GM19463 (cell line): Measurements from ENCODE around the gene COMMD8.
"Not testable (repeated sequence)": the region's sequence is repeated elsewhere in the genome, so short reads cannot be mapped to it uniquely, and the experiment has no call there.

Experiments
- ATAC-seq: cut with Tn5 transposase; IDR thresholded peaks from one replicate; pipeline ENCODE4 v1.9.1; 2021; ENCODE audit warnings: mild to moderate bottlenecking, moderate library complexity; ENCODE audit not compliant: unreplicated experiment

COMMD8 gene

DNA sequence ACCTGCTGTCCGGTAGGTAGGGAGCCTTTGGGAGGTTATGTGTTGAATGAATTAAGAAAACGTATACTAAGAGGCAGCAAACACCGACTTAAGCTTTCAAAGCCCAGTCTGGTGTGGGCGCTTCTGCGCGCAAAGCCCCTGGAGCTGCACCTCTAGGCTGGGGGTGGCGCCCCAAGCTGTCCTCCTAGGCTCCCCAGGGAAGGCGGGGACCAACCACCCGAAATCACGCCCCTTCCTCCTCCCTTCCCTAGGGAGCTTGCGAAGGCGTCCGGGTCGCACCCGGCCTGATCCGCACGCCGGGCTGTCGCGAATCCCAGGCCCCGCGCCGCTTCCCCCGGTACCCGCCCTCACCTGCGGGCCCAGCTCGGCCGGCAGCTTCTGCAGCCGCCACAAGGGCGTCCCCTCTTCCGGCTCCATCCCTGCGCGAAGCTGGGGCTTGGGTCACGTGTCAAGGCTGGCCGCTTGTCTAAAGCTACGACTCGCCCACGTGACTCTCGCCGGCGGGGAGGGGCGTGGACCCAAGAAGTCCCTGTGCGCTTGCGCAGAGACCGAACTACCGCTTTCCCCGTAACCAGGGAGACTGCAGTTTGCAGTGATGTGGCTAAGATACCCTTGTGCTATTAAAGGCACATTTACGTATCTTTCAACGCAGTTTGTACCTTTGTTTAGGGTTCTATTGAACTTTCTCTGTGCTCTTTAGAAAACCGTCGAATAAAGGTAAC lies at the start of gene COMMD8:
COMMD8 (minus strand) TSS at position 468 of the 722 bp plus-strand sequence; CDS start at position 417, 51 bp downstream.
- ATAC-seq, result peak; percentile 87

DNA sequence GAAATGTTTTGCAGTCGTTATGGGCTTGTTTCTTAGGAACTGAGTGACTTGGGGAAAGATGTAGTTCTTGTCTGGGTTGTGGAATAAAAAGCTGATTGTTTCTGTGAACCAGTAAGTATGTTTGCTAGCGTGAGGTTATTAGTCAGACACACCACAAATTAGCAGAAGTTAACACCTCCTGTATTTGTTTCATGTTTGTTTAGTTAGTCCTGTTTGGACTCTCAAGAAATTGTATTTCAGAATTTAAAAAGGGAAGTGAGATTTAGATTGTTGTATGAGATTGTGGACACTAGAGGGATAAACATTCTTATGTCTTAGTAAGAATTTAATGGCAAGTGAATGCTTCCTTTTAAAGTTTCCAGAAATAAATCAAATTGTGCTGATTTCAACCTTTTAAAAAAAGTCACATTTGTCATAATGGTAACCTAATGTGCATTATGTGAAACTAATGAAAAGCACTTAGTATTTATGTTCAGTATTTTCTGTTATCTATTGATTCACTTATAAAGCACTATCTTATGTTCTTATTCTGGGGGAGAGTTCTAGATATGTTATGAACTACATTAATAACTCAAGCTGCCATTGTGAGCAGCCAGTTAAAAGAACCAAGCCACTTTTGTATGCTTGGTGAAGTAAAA lies 47.1 kb upstream of the COMMD8 start:
- ATAC-seq, result peak; percentile 95

DNA sequence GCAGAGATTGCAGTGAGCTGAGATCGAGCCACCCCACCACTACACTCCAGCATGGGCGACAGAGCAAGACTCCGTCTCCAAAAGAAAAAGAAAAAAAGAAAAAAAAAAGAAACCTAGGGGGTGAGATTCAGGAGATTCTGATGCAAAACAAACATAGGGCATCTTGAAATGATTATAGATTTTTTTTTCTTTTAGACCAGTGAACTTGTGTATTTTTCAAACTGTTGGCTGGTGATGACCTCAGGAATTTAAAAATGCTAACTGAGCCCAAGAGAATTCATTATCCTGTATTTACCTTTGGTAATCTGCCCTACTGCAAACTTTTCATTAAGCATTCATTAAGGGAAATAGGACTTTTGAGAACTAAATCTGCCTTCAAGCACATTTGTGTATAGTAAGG lies 42.2 kb upstream of the COMMD8 start:
- no peak for ATAC-seq

DNA sequence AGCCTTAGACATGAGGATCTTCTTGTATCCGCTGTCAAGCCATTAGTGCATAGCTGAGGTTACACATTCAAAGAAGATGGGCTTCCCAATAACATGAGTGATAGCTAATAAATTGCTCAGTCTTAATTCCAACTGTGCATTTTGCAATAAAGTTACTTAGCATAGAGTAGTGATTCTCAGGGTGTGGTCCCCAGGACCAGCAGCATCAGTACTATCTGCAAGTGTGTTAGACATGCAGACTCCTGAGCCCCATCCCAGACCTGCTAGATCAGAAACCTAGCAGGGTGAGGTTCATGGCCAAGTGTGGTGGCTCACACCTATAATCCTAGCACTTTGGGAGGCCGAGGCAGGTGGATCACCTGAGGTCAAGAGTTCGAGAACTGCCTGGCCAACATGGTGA lies 41.6 kb upstream of the COMMD8 start:
- no peak for ATAC-seq

DNA sequence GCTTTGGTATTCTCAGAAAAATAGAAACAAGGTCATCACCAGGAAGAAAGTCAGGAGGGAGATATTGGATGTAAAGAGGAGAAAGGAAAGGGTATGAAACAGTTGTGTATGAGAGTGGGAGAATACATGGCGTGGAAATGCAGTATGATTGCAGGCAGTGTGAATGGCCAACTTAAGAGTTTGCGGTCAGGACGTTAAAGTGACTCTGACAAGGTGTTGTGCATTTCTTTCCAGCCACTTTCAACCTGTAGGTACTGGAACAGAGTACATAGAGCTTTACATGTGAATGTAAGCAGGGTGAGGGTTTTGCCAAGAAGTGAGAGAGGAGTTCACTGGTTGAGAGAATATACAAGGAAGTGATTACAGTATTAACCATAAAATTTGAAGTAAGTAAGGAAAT lies 37.3 kb upstream of the COMMD8 start:
- no peak for ATAC-seq

DNA sequence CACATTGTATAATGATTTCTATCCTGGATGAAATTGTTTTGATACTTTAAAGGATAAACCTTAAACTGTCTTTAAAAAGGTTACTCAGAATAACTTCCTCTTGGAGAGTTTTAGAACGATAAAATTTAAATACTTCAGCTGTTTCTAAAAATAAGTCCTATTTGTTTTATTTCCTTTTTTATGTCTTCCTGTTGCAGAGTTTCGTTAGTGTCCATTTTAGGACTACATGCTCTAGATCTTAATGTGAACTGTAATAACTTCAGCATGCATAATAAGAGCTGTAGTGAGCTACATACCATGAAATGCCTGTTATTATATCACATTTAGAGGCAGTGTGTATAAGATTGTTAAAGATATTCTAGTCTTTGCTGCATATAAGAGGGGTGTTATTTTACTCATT lies 36.2 kb upstream of the COMMD8 start:
- ATAC-seq, result peak; percentile 25

DNA sequence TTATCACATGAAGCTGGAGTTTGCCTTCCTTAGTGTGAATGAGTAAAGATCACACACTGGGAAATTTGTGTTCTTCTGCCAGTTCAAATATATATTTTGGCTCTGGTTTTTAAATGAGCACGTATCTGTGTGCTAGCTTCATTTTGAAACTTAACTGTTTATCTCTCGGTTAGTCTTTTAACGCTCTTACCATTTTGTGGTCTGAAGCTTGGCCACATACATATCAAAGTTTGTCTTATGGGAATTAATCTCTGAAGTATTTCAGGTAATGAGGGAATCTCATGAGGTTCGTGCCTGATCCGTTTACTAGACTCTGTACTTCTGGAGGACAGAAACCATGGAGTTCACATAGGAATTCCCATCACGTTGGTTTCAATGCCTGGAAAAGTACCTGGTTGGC lies 35.4 kb upstream of the COMMD8 start:
- ATAC-seq, result peak; percentile 49

DNA sequence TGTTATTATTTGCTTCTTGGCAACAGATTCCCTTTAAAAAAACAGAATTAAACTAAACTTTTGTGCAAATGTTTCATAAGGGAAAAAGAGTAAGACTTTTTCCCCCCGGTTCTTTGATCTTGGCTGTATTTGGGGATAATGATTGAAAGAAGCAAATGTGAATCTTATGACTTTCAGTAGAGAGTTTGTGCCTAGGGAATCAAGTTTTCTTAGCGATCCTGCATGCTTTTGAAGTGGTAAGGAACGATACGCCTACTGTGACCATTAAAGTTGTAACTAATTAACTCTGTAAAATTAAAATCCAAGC lies 30.6 kb upstream of the COMMD8 start:
- ATAC-seq, result peak; percentile 31

DNA sequence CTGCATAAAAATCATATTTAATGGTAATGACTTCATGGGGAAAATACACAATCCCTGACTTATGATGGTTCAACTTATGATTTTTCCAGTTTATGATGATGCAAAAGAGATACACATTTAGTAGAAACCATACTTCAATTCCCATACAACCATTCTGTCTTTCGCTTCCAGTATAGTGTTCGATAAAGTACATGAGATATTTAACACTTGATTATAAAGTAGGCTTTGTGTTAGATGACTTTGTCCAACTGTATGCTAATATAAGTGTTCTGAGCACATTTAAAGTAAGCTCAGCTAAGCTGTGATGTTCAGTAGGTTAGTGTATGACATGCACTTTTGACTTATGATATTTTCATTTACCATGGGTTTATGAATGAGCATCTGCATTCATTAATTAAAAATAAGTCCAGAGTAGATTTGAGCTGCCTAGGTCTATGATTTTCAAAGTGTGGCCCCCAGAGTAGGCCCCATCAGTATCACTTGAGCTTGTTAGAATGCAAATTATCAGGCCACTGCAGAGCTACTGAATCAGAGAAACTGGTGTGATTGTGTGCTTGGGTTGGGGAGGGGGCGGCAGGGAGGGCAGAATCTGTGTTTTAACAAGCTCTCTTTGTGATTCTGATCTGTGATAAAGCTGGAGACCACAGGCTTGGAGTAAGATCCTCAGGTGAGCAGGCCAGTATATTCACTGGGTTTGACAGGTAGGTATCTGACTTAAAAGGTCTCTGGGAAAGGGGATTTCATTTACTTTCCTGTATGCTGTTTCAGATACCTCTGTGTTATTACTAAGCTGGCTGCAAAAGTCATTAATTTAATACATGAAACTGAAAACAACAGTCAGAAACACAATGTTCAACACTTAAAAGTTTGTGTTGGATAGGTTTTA lies 30.0 kb upstream of the COMMD8 start:
- ATAC-seq, result peak; percentile 77

DNA sequence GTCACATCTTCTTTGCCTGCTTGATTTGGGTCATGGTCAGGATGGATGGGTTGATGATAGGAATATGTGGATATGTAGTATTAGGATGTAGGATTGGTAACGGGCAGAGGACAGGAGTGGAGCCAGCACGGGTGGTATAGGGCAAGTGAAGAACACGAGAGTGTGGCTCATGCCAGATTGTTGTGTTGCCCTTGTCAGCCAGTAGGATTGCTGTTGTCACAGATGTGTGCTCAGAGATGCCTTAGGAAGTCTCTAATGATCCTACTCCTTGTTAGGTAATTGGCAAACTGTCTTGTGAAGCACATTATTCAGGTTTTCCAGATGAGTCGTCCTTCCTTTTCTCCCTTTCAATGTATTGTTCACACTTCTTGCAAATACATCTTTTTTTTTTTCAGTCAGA lies 27.0 kb upstream of the COMMD8 start:
- peak; percentile 39 for ATAC-seq

DNA sequence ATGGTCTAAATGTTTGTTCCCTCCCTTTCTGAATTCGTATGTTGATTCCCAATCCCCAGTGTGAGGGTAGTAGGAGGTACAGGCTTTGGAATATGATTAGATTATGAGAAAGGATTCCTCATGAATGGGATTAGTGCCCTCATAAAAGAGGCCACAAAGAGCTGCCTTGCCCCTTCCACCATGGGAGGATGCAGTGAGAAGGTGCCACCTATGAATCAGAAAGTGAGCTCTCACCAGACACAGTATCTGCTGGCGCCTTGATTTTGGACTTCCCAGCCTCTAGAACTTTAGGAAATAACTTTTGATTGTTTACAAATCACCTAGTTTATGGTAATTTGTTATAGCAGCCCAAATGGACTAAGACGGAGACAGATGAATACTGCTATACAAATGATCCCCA lies 25.2 kb upstream of the COMMD8 start:
- ATAC-seq, result no peak

DNA sequence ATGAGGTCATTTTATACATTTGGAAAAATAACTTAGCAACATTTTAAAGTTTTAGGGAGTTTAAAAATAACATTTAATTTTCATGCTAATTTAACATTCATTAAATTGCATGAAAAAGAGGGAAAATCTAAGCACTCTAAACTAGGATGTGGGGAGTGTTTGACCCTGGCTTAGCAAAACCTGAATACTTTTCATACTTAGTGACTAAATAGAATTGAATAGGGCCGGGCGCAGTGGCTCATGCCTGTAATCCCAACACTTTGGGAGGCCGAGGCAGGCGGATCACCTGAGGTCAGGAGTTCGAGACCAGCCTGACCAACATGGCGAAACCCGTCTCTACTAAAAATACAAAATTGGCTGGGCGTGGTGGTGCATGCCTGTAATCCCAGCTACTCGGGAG lies 23.2 kb upstream of the COMMD8 start:
- ATAC-seq, result not testable (repeated sequence)

DNA sequence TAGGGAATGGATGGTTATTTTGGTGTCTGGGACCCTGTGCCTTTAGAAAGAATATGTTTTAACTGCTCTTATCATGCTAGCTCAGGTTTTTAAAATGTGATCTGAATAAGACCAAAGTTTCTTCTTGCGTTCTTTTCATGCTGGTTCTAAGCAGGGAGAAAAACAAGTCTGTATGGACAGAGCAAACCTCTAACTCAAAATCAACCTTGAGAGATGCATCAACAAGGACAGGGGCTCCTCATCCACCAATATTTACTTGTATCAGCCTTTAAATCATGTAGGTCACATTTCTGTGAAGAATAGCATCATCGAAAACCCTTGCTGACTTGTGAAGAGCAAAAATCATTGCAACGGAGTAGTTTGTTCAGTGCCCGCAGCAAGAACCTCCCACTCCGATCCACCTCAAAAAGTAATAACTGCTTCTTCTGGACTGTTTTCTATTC lies 22.8 kb upstream of the COMMD8 start:
- ATAC-seq, result no peak

DNA sequence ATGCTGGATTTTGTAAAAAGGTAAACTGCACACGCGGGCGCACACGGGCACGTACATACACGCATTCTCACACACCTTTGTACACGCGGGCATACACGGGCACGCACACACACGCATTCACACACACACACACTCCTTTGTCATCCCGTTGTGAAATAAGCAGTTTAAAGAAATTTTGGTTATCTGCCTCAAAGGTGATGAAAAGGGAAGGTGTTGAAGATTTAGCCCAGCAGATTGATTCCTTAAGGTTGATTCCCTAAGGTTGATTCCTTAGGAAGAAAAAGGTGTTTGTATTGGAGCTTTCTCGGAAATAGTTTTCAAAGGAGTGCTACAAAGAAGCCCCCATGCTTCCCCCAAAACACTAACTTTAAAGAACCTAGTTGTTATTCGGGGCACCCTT lies 22.3 kb upstream of the COMMD8 start:
- peak; percentile 1 for ATAC-seq

DNA sequence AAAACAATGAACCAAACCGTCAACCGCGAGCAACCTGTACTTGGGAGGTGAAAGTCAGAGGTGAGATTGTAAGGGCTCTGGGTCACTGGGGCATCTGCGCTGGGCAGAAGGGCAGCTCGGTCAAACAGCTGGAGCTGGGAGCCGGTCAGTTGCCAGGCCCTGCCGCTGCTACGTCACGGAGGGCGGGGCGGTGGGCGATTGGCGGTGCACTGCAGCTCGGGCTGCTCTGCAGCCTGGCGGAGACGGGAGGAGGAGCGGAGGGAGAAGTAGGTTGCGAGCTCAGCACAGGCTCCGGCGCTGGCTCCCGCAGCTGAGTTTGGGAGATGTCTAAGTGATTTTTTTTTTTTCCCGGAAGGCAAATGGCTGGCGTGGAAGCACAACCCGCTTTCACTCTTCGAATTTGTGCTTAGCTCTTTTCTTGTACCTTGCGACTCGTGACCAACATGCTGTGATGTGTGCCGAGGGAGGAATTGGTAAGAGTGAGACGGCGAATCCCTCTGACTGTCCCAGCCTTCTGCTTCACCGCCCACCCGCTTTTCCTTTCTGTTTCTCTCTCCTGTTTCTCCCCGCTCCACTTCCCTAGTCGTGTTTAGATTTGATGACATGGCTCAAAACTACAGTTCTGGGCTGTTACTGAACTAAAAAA lies 21.7 kb upstream of the COMMD8 start, which contains the start of gene ATP10D:
ATP10D (plus strand) TSS at position 229 of the 646 bp plus-strand sequence. CDS start 27,266 bp downstream, outside the sequence.
- peak; percentile 97 for ATAC-seq

DNA sequence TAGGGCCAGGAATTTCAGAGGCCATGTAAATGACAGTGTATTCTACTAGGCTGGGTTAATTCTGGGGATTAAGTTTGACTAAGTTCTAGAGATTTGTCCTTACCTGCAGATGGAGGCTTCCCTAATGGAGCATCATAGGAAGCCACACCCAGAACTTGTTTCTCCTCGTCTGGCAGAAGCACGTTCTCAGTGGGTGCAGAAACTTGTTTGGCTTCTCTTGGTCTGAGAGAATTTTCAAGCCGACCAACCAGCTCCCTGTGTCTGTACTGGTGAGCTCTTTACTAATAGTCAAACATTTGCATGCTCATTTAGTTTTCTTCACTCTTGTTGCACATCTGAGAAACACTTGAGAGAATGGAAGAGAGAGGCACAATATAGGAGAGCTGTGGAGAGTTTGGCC lies 20.7 kb upstream of the COMMD8 start:
- no peak for ATAC-seq

DNA sequence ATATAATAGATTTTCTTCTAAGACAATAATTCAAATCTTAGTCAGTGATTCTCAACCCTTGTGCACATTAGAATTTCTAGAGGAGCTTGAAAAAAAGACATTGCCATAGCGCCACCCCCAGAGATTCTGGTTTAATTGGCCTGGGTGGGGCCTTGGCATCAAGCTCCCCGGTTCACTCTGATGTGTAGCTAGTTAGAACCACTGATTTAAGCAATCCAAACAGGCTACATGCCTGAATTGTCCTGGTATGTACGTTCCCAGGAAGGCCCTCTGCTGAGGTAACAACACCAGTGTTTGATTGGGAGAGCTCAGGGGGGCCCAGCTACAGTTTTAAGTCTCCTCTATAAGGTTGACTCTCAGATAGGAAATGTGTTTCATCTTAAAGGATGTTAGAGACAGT lies 20.2 kb upstream of the COMMD8 start:
- ATAC-seq, result no peak

DNA sequence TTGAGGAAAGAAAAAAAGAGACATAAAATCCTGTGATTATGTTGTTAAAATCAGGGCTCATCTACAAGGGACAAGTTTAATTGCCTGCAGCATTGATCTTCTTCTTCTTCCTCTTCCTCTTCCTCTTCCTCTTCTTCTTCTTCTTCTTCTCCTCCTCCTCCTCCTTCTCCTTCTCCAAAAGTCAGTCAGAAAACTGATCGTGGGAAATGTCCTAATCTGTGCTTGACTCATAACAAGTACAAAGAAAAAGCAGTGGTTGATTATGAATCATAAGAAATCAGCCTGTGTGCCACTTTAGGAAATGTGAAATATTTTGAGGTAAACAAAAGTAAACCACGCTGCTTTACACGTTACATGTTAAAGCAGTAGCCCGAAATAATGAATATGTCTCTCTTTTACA lies 18.8 kb upstream of the COMMD8 start:
- ATAC-seq, result no peak

DNA sequence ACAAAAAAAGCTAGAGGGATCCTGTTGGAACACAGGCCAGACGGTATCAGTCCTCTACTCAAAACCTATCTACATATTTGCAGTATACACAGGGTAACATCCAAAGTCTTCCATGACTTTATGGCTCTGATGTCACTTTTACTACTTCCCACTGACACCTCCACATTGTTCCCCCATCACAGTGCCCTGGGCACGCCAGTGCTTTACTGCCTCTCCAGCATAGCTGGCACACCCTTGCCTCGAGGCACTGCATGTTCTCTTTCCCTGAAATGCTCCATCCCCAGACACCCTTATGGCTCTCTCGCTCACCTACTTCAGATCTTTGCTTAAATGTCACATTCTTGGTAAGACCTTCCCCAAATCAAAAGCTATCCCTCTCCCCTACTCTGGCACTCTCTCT lies 15.3 kb upstream of the COMMD8 start:
- ATAC-seq, result no peak

DNA sequence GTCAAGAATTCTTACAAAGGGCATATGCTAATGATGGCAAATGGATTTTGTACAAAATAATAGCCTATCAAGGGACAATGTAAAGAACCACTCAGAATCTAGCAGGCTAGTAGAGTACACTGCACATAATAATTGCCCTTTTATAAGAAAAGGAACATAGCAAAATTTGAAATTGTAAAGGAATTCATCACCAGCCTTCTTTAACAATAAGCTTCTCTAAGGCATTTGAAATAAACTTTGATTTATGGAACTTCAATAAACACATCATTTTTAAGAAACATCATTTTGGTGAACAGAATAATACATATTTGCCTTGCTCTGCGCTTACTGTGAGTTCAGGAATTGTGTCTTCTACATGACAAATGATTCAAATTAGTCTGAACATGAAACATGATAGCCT lies 11.9 kb upstream of the COMMD8 start:
- no peak for ATAC-seq

DNA sequence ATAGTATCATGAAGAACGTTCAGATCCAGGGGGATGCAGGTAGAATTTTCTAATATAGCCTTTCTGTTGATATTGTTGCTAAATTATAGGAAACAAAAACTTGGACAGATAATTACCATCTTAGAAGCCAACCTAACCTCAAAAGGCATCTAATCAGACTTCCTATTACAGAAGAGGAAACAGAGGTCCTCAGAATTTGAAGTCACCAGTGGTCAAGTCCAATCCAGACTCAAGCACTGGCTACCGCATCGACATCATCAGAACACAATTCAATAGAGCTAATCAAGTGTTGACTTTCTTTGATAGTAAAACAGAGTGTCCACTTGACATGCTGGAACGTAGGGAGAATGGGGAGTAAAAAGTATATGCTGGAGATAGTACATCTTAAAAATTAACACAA lies 11.3 kb upstream of the COMMD8 start:
- no peak for ATAC-seq
